Erythroblast (primary cell): Measurements from ENCODE around the gene SLC35F2.
"Not testable (repeated sequence)": the region's sequence is repeated elsewhere in the genome, so short reads cannot be mapped to it uniquely, and the experiment has no call there.

ENCODE experiments used
- DNase-seq, 2 experiments: peaks; one replicate each; lab custom pipeline; 2025; lab: John Stamatoyannopoulos, UW
- GATA1 ChIP-seq: IDR thresholded peaks from 2 replicates; pipeline ENCODE4 v1.6.1; 2011; ENCODE audit warnings: low read depth, mild to moderate bottlenecking, control low read depth, low read length, moderate library complexity
- POLR2A ChIP-seq: IDR thresholded peaks from 2 replicates; pipeline ENCODE4 v1.6.1; 2011; ENCODE audit warnings: mild to moderate bottlenecking, low read length

SLC35F2 gene

DNA sequence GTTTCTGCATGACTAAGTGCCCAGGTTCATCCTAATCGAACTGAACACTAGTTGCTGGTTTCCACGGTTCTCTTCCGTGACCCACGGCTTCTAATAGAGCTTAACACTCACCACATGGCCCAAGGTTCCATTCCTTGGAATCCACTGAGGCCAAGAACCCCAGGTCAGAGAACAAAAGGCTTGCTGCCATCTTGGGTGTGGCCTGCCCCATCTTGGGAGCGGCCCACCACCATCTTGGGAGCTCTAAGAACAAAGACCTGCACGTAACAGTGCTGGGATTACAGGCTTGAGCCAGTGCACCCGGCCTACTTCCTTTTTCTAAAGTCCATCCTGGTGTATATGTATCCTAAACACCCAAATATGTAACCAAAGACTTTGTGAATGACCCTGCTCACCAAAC, 68.8 kb downstream of the SLC35F2 start:
- TF ChIP-seq GATA1 (no peak), POLR2A (no peak)
- no peak for DNase-seq

- TF ChIP-seq POLR2A (no peak), GATA1 (no peak)
Observed at GRCh38 chr11:107787733-107788132, 70.9 kb downstream of the SLC35F2 start.

GRCh38 chr11:107785401-107785800, 73.2 kb downstream of the SLC35F2 start:
- DNase-seq, result no peak
- TF ChIP-seq POLR2A (no peak), GATA1 (no peak)

More at GRCh38 chr11:107787733-107788132, 70.9 kb downstream of the SLC35F2 start:
- DNase-seq, result no peak

- DNase-seq, result no peak
- TF ChIP-seq POLR2A (no peak), GATA1 (no peak)
Observed at GRCh38 chr11:107783121-107783520, 75.5 kb downstream of the SLC35F2 start.

DNA sequence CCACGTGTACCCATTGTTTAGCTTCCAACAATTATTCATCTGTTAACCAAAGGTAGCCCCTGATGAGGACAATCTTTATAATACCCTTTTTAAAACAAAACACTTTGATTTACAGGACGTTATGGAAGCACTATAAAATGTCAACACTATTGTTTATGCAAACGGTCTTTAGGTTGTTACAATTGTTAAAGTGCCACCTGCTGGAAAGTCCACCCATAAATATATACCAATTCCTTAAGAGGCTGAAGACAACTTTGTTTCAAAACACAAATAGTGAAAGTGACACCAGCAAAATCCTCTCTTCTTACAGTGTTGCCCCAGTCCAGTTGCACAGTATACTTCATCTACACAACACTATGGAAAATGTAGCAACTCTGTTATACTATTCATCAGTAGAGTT, 77.8 kb downstream of the SLC35F2 start:
- no peak for DNase-seq
- TF ChIP-seq GATA1 (no peak), POLR2A (no peak)

DNA sequence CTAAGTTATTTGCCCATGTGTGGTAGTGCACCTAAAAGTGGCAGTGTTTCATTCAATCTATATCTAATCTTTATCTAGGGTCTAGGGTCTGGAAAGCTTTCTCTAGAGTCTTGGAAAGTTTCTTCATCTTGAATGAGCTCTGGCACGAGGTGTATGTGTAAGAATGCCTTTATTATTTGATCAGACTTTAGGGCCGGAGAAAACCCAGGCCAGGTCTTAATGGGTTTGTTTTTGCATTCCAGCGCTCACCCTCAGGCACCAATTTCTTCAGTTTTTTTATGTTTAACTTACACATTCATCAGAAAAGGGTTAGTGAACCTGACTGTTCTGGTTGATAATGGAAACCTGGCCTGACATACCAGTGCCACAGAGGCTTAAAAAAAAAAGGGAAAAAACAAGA, 78.5 kb downstream of the SLC35F2 start:
- DNase-seq, result no peak
- TF ChIP-seq POLR2A (no peak), GATA1 (no peak)

GRCh38 chr11:107778839-107779517, 79.6 kb downstream of the SLC35F2 start:
- TF ChIP-seq POLR2A, result no peak
- no peak for TF ChIP-seq GATA1
- no peak for DNase-seq

DNA sequence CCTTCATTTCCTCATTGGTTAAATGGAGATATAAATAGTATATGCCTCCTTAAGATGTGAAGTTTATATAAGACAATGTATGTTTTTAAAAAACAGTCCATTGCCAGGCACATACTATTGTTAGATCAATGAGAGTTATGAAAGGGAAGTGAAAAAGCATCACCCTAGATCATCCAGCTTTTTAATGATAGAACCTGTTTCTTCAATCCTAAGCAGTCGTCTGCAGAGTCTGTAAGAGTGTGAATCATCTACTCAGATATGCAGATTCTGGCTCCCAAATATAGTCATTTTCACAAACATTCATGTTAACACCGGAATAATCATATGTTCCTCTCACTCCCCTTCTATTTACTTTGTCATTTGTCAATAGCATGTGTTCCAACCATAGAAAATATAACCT, 81.5 kb downstream of the SLC35F2 start:
- no peak for DNase-seq

GRCh38 chr11:107776062-107776461, 82.5 kb downstream of the SLC35F2 start:
- no peak for DNase-seq
- TF ChIP-seq POLR2A, result no peak
- TF ChIP-seq GATA1, result no peak

More for the DNA sequence above, 81.5 kb downstream of the SLC35F2 start:
- TF ChIP-seq GATA1, result no peak
- TF ChIP-seq POLR2A, result no peak

GRCh38 chr11:107770551-107770951, 88.0 kb downstream of the SLC35F2 start:
- TF ChIP-seq GATA1 (no peak), POLR2A (no peak)
- no peak for DNase-seq

DNA sequence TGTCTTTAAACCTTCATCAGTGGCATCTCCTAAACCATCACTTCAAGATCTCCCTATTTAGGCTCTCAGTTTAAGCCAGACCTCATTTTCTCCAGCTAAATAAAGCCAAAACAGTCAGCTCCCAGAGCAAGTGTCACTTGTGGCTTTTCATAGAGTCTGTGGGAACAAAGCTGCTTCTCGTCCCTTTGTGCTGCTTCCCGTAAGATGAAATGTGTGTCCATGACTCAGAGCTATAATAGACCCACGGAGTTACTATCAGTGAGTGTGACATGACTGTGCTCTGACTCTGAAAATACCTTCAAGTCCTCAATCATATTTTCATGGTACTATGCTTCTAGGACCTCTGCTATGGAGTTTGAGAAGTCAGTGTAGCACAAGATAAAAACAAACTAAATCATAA, 89.4 kb downstream of the SLC35F2 start:
- TF ChIP-seq POLR2A, result no peak
- no peak for TF ChIP-seq GATA1
- DNase-seq, result no peak

DNA sequence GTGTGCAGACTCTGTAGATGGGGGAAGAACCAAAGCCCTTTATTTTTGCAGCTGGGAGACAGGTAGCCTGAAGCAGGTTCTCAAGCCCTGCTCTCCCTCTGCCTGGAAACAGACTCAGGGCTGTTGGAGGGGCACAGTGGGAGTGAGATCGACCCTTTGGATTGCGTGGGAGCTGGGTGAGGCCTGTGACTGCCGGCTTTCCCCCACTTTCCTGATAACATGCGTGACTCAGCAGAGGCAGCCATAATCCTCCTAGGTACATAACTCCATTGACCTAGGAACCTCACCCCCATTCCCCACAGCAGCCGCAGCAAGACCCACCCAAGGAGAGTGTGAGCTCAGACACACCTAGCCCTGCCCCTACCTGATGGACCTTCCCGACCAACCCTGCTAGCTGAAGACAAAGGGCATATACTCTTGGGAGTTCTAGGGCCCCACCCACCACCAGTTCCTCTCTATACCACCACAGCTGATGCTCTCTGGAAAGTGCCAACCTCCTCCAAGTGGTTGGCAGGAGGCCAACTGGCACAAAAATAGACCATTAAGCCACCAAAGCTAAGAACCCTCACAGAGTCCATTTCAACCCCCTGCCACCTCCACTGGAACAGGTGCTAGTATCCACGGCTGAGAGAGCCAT, 99.8 kb downstream of the SLC35F2 start:
- DNase-seq, result not testable (repeated sequence)

DNA sequence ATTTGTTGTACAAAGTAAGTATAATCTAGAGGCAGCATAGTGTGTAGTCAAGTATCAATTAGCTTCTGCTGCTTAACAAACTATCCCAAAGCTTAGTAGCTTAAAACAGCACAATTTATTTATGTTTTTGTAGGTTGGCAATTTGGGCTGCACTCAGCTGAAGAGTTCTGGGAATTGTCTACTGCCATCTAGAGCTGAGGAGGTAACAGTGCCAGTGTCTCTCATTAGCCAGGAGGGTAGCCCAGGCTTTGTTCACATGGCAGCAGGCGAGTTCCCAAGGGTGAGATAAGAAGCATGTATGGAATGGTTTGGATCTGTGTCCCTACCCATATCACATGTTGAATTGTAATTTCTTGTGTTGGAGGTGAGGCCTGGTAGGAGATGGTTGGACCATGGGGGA, 100.9 kb downstream of the SLC35F2 start:
- DNase-seq, result no peak
- no peak for TF ChIP-seq POLR2A
- no peak for TF ChIP-seq GATA1

- no peak for DNase-seq
- TF ChIP-seq POLR2A, result no peak
- TF ChIP-seq GATA1, result no peak
Observed at GRCh38 chr11:107756553-107756952, 102.0 kb downstream of the SLC35F2 start.
